CD14-positive monocyte (primary cell): ENCODE results near the gene OSTF1. TPM values are rescaled to one million over a fixed set of nuclear protein-coding genes. Genes with fewer than 3 reads are reported as not detected.

Experiments used
- DNase-seq, 3 donors: peaks; one replicate each; pipeline ENCODE4 v3.0.0-alpha.2; 2011 to 2022
- H2AFZ ChIP-seq: 2 replicates; pipeline ENCODE4 v1.6.0; 2012; ENCODE audit warnings: mild to moderate bottlenecking, low read depth, low read length, inconsistent platforms; ENCODE audit not compliant: insufficient read depth, poor library complexity, severe bottlenecking
- H3K27ac ChIP-seq, 2 donors: 1 replicate in 1 of 2; 2 replicates in 1 of 2; pipeline ENCODE4 v1.5.1; 2012 to 2013; ENCODE audit warnings: low read length in 2 of 2, control low read depth in 1 of 2, inconsistent platforms in 1 of 2, low read depth in 1 of 2, mild to moderate bottlenecking in 1 of 2
- H3K27me3 ChIP-seq, 2 donors: one replicate each; pipeline versions ENCODE4 v1.6.0 to v1.6.1; 2011 to 2013; ENCODE audit warnings: low read length in 2 of 2; ENCODE audit not compliant: control insufficient read depth in 2 of 2, insufficient read depth in 2 of 2
- H3K36me3 ChIP-seq, 2 donors: replicated peaks in 1 of 2; 1 replicate in 1 of 2; 2 replicates in 1 of 2; pipeline versions ENCODE4 v1.5.1 to v1.6.1; 2012 to 2013; ENCODE audit warnings: low read length in 2 of 2, control low read depth in 1 of 2, inconsistent platforms in 1 of 2, mild to moderate bottlenecking in 1 of 2; ENCODE audit not compliant: insufficient read depth in 2 of 2, control insufficient read depth in 1 of 2
- H3K4me1 ChIP-seq, 2 donors: 1 replicate in 1 of 2; 2 replicates in 1 of 2; pipeline versions ENCODE4 v1.5.1 to v1.6.1; 2012 to 2013; ENCODE audit warnings: low read length in 2 of 2, control low read depth in 1 of 2, inconsistent platforms in 1 of 2, mild to moderate bottlenecking in 1 of 2, moderate library complexity in 1 of 2; ENCODE audit not compliant: insufficient read depth in 2 of 2, control insufficient read depth in 1 of 2
- H3K4me2 ChIP-seq: replicated peaks from 2 replicates; pipeline ENCODE3; 2012; ENCODE audit warnings: low read length, moderate library complexity, mild to moderate bottlenecking; ENCODE audit not compliant: poor library complexity, severe bottlenecking; ENCODE audit errors: extremely low read depth
- H3K4me3 ChIP-seq, 3 experiments: fragments of 200-600 bp in 1 of 3; sonication (generic) in 1 of 3; replicated peaks in 1 of 3; 1 replicate in 2 of 3; 2 replicates in 1 of 3; pipeline ENCODE4 v1.5.1; 2011 to 2013; ENCODE audit warnings: low read length in 3 of 3, mild to moderate bottlenecking in 3 of 3, control low read depth in 2 of 3, low read depth in 2 of 3, inconsistent platforms in 1 of 3, moderate library complexity in 1 of 3
- H3K79me2 ChIP-seq: 2 replicates; pipeline ENCODE4 v1.6.0; 2012; ENCODE audit warnings: mild to moderate bottlenecking, control low read depth, inconsistent platforms, low read length, moderate library complexity; ENCODE audit not compliant: insufficient read depth
- H3K9ac ChIP-seq: 2 replicates; pipeline ENCODE4 v1.6.0; 2017; ENCODE audit warnings: low read length, mild to moderate bottlenecking; ENCODE audit not compliant: insufficient read depth, poor library complexity, severe bottlenecking
- H3K9me3 ChIP-seq, 2 donors: replicated peaks in 1 of 2; 1 replicate in 1 of 2; 2 replicates in 1 of 2; pipeline versions ENCODE4 v1.5.1 to v1.6.1; 2012 to 2013; ENCODE audit warnings: low read length in 2 of 2, control low read depth in 1 of 2; ENCODE audit not compliant: control insufficient read depth in 1 of 2, insufficient read depth in 1 of 2
- H4K20me1 ChIP-seq: 2 replicates; pipeline ENCODE4 v1.6.0; 2012; ENCODE audit warnings: mild to moderate bottlenecking, low read length, control low read depth, moderate library complexity; ENCODE audit not compliant: insufficient read depth
- H3K27ac Mint-ChIP-seq, 7 donors: one replicate each; pipeline ENCODE4 v1.8.0; 2020; ENCODE audit warnings: mild to moderate bottlenecking in 7 of 7, mixed read lengths in 7 of 7, moderate library complexity in 6 of 7, inconsistent platforms in 2 of 7
- H3K27me3 Mint-ChIP-seq, 3 donors: one replicate each; pipeline ENCODE4 v1.8.0; 2021 to 2022; ENCODE audit warnings: low read depth in 3 of 3, mild to moderate bottlenecking in 3 of 3, mixed read lengths in 3 of 3, moderate library complexity in 3 of 3, inconsistent platforms in 1 of 3
- H3K36me3 Mint-ChIP-seq, 2 donors: one replicate each; pipeline ENCODE4 v1.8.0; 2020; ENCODE audit warnings: mixed read lengths in 2 of 2, inconsistent platforms in 1 of 2, mild to moderate bottlenecking in 1 of 2
- H3K4me1 Mint-ChIP-seq: one replicate; pipeline ENCODE4 v1.8.0; 2020; ENCODE audit warnings: mild to moderate bottlenecking, mixed read lengths
- H3K4me3 Mint-ChIP-seq, 2 donors: one replicate each; pipeline ENCODE4 v1.8.0; 2020; ENCODE audit warnings: mild to moderate bottlenecking in 2 of 2, mixed read lengths in 2 of 2, moderate library complexity in 1 of 2
- H3K9me3 Mint-ChIP-seq, 7 donors: one replicate each; pipeline ENCODE4 v1.8.0; 2020 to 2022; ENCODE audit warnings: mixed read lengths in 7 of 7, mild to moderate bottlenecking in 6 of 7, moderate library complexity in 6 of 7, inconsistent platforms in 2 of 7
- CTCF ChIP-seq: fragments of 200-600 bp; IDR thresholded peaks from one replicate; pipeline ENCODE4 v1.8.0; 2022; ENCODE audit warnings: antibody characterized with exemption, mild to moderate bottlenecking
- WGBS: methylation state at CpG from one replicate; pipeline ENCODE4 v1.1.5; 2013; ENCODE audit warnings: missing lambda C conversion rate; ENCODE audit not compliant: insufficient coverage; 5-methylcytosine and 5-hydroxymethylcytosine counted together
- intact Hi-C, 2 donors: fragments of 100-400 bp; cut with micrococcal nuclease; formaldehyde crosslinking; loops; one replicate each; pipeline versions ENCODE4 v1.15.0 to v1.15.1; 2023
- polyA plus RNA-seq, 3 donors: library from polyadenylated mRNA; depleted of rRNA in 1 of 3; unstranded in 2 of 3; stranded (reverse) in 1 of 3; fragments of 300-500 nt in 2 of 3; fragments of >200 nt in 1 of 3; fragmentation: Illumina TruSeq in 2 of 3; gene quantifications; 1 replicate in 2 of 3; 2 replicates in 1 of 3; pipeline ENCODE4 v1.2.3, GENCODE V29; 2012 to 2021

The OSTF1 gene
- polyA plus RNA-seq, 3 donors, result 59.8 to 296 (median 240) TPM

DNA sequence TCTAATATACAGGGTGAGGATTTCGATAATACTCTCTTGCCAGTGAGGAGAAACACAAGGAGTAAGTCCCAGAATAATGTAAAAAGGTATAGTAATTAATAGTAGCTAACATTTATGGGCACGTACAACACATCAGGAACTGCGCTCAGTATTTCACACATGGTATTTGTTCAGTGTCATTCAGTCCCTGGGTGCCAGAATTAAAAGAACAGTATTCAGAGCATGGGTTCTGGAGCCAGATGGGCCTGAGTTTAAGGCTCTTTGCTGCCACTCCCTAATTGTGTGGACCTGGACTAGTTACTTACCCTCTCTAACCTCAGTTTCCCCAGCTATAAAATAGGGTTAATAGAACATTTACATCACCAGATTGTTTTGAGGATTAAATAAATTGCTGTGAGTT lies 16.3 kb downstream of the OSTF1 start:
- peak overlapping the region in 1 of 2 donors; percentile 65 for H3K27ac ChIP-seq
- no peak overlapping the region for H3K4me3 Mint-ChIP-seq
- WGBS, result 100% methylated on average over 3 of the region's 3 CpGs

GRCh38 chr9:75105019-75105540 lies 16.8 kb downstream of the OSTF1 start:
- H3K79me2 ChIP-seq, result peaks cover 100% of the 10 kb centered on the region
- no peak for DNase-seq
- no peak overlapping the region for H3K4me3 Mint-ChIP-seq

More for the DNA sequence above, 16.3 kb downstream of the OSTF1 start:
- no peak overlapping the region for H3K4me3 ChIP-seq
- H3K9me3 Mint-ChIP-seq, result no peaks in the 10 kb centered on the region
- H3K79me2 ChIP-seq, result peaks cover 100% of the 10 kb centered on the region
- intact Hi-C loops, result loop anchor here in 1 of 2 donors (5.0 kb wide), 1 partner anchor 43 kb away; no protein-coding TSS in a partner anchor
- H3K27ac Mint-ChIP-seq, result peak overlapping the region in 4 of 7 donors; percentile 15 to 80 (median 40)
- no peaks in the 10 kb centered on the region for H3K27me3 ChIP-seq
- peaks cover 99% of the 10 kb centered on the region for H4K20me1 ChIP-seq
- H3K36me3 Mint-ChIP-seq, result peaks cover 27 to 48% of the 10 kb centered on the region in 2 donors
- no peak for DNase-seq
- H3K9ac ChIP-seq, result no peak overlapping the region
- peaks cover 0 to 1% (median 0%) of the 10 kb centered on the region in 3 donors for H3K27me3 Mint-ChIP-seq
- no peak overlapping the region for H3K4me2 ChIP-seq
- H3K9me3 ChIP-seq, result no peaks in the 10 kb centered on the region
- no peak overlapping the region for H2AFZ ChIP-seq
- peaks cover 11 to 60% of the 10 kb centered on the region in 2 donors for H3K36me3 ChIP-seq
- peaks cover 39% of the 10 kb centered on the region for H3K4me1 Mint-ChIP-seq
- H3K4me1 ChIP-seq, result peaks cover 9 to 23% of the 10 kb centered on the region in 2 donors
- TF ChIP-seq CTCF, result no peak

More at GRCh38 chr9:75105019-75105540, 16.8 kb downstream of the OSTF1 start:
- peaks cover 26 to 46% of the 10 kb centered on the region in 2 donors for H3K36me3 Mint-ChIP-seq
- Histone ChIP-seq H3K4me2 (no peak overlapping the region), H3K4me3 (no peak overlapping the region), H3K4me1 (peaks cover 9 to 27% of the 10 kb centered on the region in 2 donors), H3K27me3 (no peaks in the 10 kb centered on the region), H3K27ac (peak overlapping the region in 1 of 2 donors; percentile 65), H3K36me3 (peaks cover 10 to 55% of the 10 kb centered on the region in 2 donors), H2AFZ (no peak overlapping the region), H3K9me3 (no peaks in the 10 kb centered on the region), H4K20me1 (peaks cover 99% of the 10 kb centered on the region), H3K9ac (no peak overlapping the region)
- WGBS, result 90% methylated on average over 2 of the region's 2 CpGs
- H3K4me1 Mint-ChIP-seq, result peaks cover 43% of the 10 kb centered on the region
- H3K27ac Mint-ChIP-seq, result peak overlapping the region in 4 of 7 donors; percentile 25 to 80 (median 46)
- intact Hi-C loops, result loop anchor here in 1 of 2 donors (5.0 kb wide), 1 partner anchor 42 kb away; no protein-coding TSS in a partner anchor
- TF ChIP-seq CTCF, result no peak
- H3K27me3 Mint-ChIP-seq, result peaks cover 0 to 1% (median 0%) of the 10 kb centered on the region in 3 donors
- no peaks in the 10 kb centered on the region for H3K9me3 Mint-ChIP-seq
